ENCODE measurements around the gene LRCH1. TPM values are rescaled to one million over a fixed set of nuclear protein-coding genes. Genes with fewer than 3 reads are reported as not detected.
A peak's percentile ranks its signal among the peaks of the same experiment; 100 is the strongest.

LRCH1 gene
- total RNA-seq, 1 donor from 2014 or later, result 6.0 TPM

- ATAC-seq (no peak), DNase-seq (ENCODE audit: low spot score) (no peak)
Measured at GRCh38 chr13:46778890-46779289, 225.9 kb downstream of the LRCH1 start.

- DNase-seq (ENCODE audit: low spot score) (no peak), ATAC-seq (no peak)
Measured at GRCh38 chr13:46782066-46782465, 229.1 kb downstream of the LRCH1 start.

- ATAC-seq (no peak), DNase-seq (ENCODE audit: low spot score) (no peak)
Measured at GRCh38 chr13:46782691-46783090, 229.7 kb downstream of the LRCH1 start.

- ATAC-seq (no peak), DNase-seq (ENCODE audit: low spot score) (no peak)
Measured at GRCh38 chr13:46783504-46783903, 230.5 kb downstream of the LRCH1 start.

GRCh38 chr13:46795321-46795720, 242.4 kb downstream of the LRCH1 start:
- DNase-seq (ENCODE audit: low spot score), result no peak
- no peak for ATAC-seq

GRCh38 chr13:46796129-46796514, 243.2 kb downstream of the LRCH1 start:
- no peak for ATAC-seq
- DNase-seq (ENCODE audit: low spot score), result no peak

GRCh38 chr13:46796515-46797474, 243.8 kb downstream of the LRCH1 start, which contains the start of gene ESD:
ESD (minus strand) TSS chr13:46797161; CDS start chr13:46791413, 5,748 bp downstream.
- DNase-seq (ENCODE audit: low spot score), result peak; percentile 95

GRCh38 chr13:46797501-46798237, 244.7 kb downstream of the LRCH1 start:
- DNase-seq (ENCODE audit: low spot score), result peak; percentile 75
- peak; percentile 54 for ATAC-seq

More at GRCh38 chr13:46796515-46797474, 243.8 kb downstream of the LRCH1 start, which contains the start of gene ESD:
- peak; percentile 91 for ATAC-seq

GRCh38 chr13:46799139-46799538, 246.2 kb downstream of the LRCH1 start:
- DNase-seq (ENCODE audit: low spot score) (no peak), ATAC-seq (no peak)

GRCh38 chr13:46801858-46802257, 248.9 kb downstream of the LRCH1 start:
- ATAC-seq (no peak), DNase-seq (ENCODE audit: low spot score) (no peak)

Other genes with a start within 250 kb of the LRCH1 start
- 0.68 TPM for gene RUBCNL, start 165.9 kb upstream of the LRCH1 start, total RNA-seq
- gene ESD, start 244.0 kb downstream of the LRCH1 start, total RNA-seq, result 66.4 TPM